Gastrocnemius medialis (tissue), 4 donors: ENCODE data around the gene ACSL1. TPM values are rescaled to one million over a fixed set of nuclear protein-coding genes. Genes with fewer than 3 reads are reported as not detected.
"Not testable (repeated sequence)": the region's sequence is repeated elsewhere in the genome, so short reads cannot be mapped to it uniquely, and the experiment has no call there.

Experiments
- ATAC-seq, 2 donors: fragments of 150-250 bp; one replicate each; pipeline ENCODE4 v1.9.1; 2016
- DNase-seq, 2 donors: peaks; one replicate each; pipeline ENCODE4 v3.0.0-alpha.2; 2019
- H3K27ac ChIP-seq, 4 donors: fragments of 200-600 bp; sonication (generic); 1 replicate in 1 of 4; 2 replicates in 3 of 4; pipeline ENCODE4 v1.5.1; 2016 to 2018; ENCODE audit warnings: mild to moderate bottlenecking in 2 of 4, moderate library complexity in 1 of 4
- H3K27me3 ChIP-seq, 3 donors: fragments of 200-600 bp; sonication (generic) in 2 of 3; 1 replicate in 1 of 3; 2 replicates in 2 of 3; pipeline versions ENCODE4 v1.5.1 to v1.6.0; 2016 to 2019; ENCODE audit warnings: mild to moderate bottlenecking in 1 of 3, moderate library complexity in 1 of 3
- H3K36me3 ChIP-seq, 2 donors: fragments of 200-600 bp; sonication (generic) in 1 of 2; one replicate each; pipeline ENCODE4 v1.5.1; 2017 to 2018
- H3K4me1 ChIP-seq, 2 donors: fragments of 200-600 bp; sonication (generic) in 1 of 2; one replicate each; pipeline ENCODE4 v1.5.1; 2016 to 2017; ENCODE audit warnings: mild to moderate bottlenecking in 2 of 2
- H3K4me3 ChIP-seq, 4 donors: fragments of 200-600 bp; sonication (generic) in 3 of 4; 1 replicate in 1 of 4; 2 replicates in 3 of 4; pipeline ENCODE4 v1.5.1; 2016 to 2019; ENCODE audit warnings: mild to moderate bottlenecking in 2 of 4
- H3K9me3 ChIP-seq, 3 donors: fragments of 200-600 bp; sonication (generic) in 2 of 3; 1 replicate in 1 of 3; 2 replicates in 2 of 3; pipeline ENCODE4 v1.5.1; 2016 to 2019
- CTCF ChIP-seq, 5 experiments: fragments of 450-650 bp in 3 of 5; fragments of 200-600 bp in 2 of 5; sonication (generic) in 2 of 5; IDR thresholded peaks in 4 of 5; conservative IDR thresholded peaks in 1 of 5; 1 replicate in 4 of 5; 2 replicates in 1 of 5; pipeline ENCODE4 v1.5.1; 2016 to 2019; ENCODE audit warnings: antibody characterized with exemption in 5 of 5, mild to moderate bottlenecking in 3 of 5, moderate library complexity in 3 of 5
- POLR2A ChIP-seq, 2 donors: fragments of 450-650 bp; IDR thresholded peaks; one replicate each; pipeline ENCODE4 v1.6.1; 2017; ENCODE audit warnings: antibody characterized with exemption in 2 of 2, mild to moderate bottlenecking in 2 of 2, moderate library complexity in 2 of 2
- in situ Hi-C, 4 donors: fragments of 200-750 bp; cut with MboI; loops; one replicate each; pipeline versions ENCODE4 v1.15.0 to v1.8.0; 2017; ENCODE audit warnings: low sequenced_read_pairs in 4 of 4
- intact Hi-C: fragments of 100-400 bp; cut with DNase I; formaldehyde crosslinking; loops from one replicate; pipeline ENCODE4 v1.15.1; 2023; ENCODE audit warnings: low total_unique reads
- total RNA-seq, 4 donors: library from RNA; depleted of rRNA; stranded (reverse); fragments of >200 nt; gene quantifications; one replicate each; pipeline versions ENCODE4 v1.1.0 to v1.2.3, GENCODE V29; 2016

The ACSL1 gene
- total RNA-seq, 4 donors from 2014 or later: 591 to 2,181 (median 1,316) TPM

DNA sequence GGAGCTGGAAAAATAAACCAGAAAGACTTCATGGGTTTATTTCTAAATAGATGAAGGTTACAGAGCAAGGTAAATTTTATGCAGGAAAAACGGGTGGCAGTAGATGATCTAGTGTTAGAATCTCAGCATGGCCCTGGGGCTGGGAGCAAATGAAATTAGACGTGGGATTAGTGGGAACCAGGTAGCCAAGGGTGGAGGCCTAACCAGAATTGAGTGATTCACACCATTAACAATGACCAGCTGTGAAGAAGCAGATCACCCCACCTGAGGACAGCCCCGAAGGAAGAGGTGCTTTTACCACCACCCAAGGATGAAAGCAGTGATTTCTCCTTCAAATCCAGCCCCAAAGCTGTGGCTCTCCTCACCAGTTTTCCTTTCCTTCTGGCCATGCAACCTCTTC, 20.8 kb upstream of the ACSL1 start:
- DNase-seq (no peak), ATAC-seq (no peak)
- Histone ChIP-seq H3K4me1 (no peaks in the 10 kb centered on the region), H3K4me3 (no peak overlapping the region), H3K27ac (no peak overlapping the region), H3K36me3 (no peaks in the 10 kb centered on the region), H3K27me3 (no peaks in the 10 kb centered on the region), H3K9me3 (no peaks in the 10 kb centered on the region)
- TF ChIP-seq POLR2A (IDR thresholded peaks at IDR 0.05) (no peak), CTCF (IDR thresholded peaks at IDR 0.05 in 4 of 5, conservative IDR thresholded peaks at IDR 0.05 in 1 of 5) (no peak)
- intact Hi-C loops: no loop called here
- in situ Hi-C loops: no loop called here

DNA sequence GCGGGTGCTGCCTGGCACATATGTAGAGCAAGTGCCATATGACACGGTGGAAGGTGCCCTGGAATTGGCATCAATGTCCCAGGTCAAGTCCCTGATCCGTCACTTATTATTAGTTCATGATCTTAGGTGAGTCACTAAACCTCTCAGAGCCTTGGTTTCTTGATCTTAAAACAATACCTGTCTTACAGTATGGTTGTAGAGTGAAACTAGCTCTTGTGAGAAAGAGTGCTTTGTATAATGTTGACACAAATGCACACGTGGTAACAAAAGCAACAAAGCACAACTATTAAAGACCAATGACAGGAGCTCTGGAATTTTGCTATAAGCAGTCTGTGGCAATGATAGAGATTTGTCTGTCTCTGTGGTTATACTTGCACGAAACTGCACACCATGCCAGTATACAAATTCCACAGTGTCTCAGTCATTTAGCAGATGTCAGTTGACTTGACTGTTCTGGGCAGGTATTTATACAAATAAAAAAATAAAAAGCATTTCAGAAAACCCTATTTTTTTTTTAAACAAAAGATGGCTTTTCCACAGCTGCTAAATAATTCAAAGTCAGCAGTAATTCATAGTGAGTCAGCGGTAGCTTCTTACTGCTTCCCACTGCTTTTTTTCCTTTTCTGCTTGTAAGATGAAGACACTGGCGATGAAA, 19.7 kb upstream of the ACSL1 start:
- H3K27me3 ChIP-seq: no peaks in the 10 kb centered on the region
- no peak overlapping the region for H3K27ac ChIP-seq
- intact Hi-C loops: no loop called here
- no peak for TF ChIP-seq POLR2A (IDR thresholded peaks at IDR 0.05)
- TF ChIP-seq CTCF (IDR thresholded peaks at IDR 0.05 in 4 of 5, conservative IDR thresholded peaks at IDR 0.05 in 1 of 5): no peak
- H3K4me1 ChIP-seq: no peaks in the 10 kb centered on the region
- ATAC-seq (peak; percentile 64 to 89), DNase-seq (peak in 1 of 2 donors; percentile 23)
- no peak overlapping the region for H3K4me3 ChIP-seq
- in situ Hi-C loops: no loop called here
- H3K36me3 ChIP-seq: no peaks in the 10 kb centered on the region
- no peaks in the 10 kb centered on the region for H3K9me3 ChIP-seq

GRCh38 chr4:184844742-184845141, 19.0 kb upstream of the ACSL1 start:
- in situ Hi-C loops (no loop called here), intact Hi-C loops (no loop called here)
- no peaks in the 10 kb centered on the region for H3K36me3 ChIP-seq
- no peak for ATAC-seq
- H3K4me1 ChIP-seq: no peaks in the 10 kb centered on the region
- H3K27ac ChIP-seq: no peak overlapping the region
- no peak for DNase-seq
- TF ChIP-seq POLR2A (IDR thresholded peaks at IDR 0.05) (no peak), CTCF (IDR thresholded peaks at IDR 0.05 in 4 of 5, conservative IDR thresholded peaks at IDR 0.05 in 1 of 5) (no peak)
- no peaks in the 10 kb centered on the region for H3K27me3 ChIP-seq
- H3K4me3 ChIP-seq: no peak overlapping the region
- H3K9me3 ChIP-seq: no peaks in the 10 kb centered on the region

DNA sequence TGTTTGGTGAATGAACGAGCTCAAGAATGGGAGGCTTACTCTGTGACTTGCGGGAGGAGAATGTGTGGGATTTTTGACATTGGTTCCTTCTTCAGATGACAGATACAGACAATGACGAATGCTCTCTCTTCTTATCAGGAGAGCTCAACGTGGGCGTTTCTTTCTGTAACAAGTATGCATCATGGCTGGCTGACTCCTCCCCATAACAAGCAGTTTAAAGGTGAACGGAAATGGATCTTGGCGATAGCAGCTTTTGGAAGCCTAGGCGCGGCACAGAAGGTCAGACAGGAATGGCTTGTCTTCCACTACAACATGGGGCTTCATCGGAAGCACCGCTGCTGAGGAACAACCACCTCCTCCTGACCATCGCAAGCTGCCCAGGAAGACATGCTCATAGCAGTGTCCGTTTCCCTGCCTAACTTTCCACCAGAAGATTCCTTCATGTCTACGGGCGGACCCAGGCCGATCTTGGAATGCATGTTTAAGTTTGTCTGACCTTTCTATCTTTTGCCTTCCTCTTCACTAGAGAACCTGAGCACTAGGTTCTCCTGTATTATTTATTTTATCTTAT, 18.3 kb upstream of the ACSL1 start:
- H3K9me3 ChIP-seq: no peaks in the 10 kb centered on the region
- DNase-seq (no peak), ATAC-seq (no peak)
- in situ Hi-C loops: no loop called here
- no peak overlapping the region for H3K4me3 ChIP-seq
- TF ChIP-seq CTCF (IDR thresholded peaks at IDR 0.05 in 4 of 5, conservative IDR thresholded peaks at IDR 0.05 in 1 of 5) (no peak), POLR2A (IDR thresholded peaks at IDR 0.05) (no peak)
- H3K27me3 ChIP-seq: no peaks in the 10 kb centered on the region
- H3K4me1 ChIP-seq: no peaks in the 10 kb centered on the region
- no peaks in the 10 kb centered on the region for H3K36me3 ChIP-seq
- no peak overlapping the region for H3K27ac ChIP-seq
- intact Hi-C loops: no loop called here

DNA sequence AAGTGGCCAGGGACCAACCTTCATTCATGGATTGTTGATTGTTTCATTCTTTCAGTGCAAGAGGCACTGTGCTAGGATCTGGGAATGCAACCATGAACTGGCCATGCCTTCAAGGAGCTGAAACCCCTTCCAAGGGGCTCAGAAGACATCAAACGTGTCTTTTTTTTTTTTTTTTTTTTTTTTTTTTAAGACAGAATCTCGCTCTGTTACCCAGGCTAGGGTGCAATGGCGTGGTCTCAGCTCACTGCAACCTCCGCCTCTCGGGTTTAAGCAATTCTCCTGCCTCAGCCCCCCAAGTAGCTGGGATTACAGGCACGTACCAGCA, 13.3 kb upstream of the ACSL1 start:
- H3K27me3 ChIP-seq, H3K4me1 ChIP-seq, DNase-seq, ATAC-seq, intact Hi-C loops, H3K9me3 ChIP-seq, H3K36me3 ChIP-seq, H3K27ac ChIP-seq, H3K4me3 ChIP-seq, in situ Hi-C loops: not testable (repeated sequence)
